Ammon's horn (tissue), 1 donor: ENCODE data around the gene PCGF3.
"Not testable (repeated sequence)": the region's sequence is repeated elsewhere in the genome, so short reads cannot be mapped to it uniquely, and the experiment has no call there.

Experiments
- DNase-seq: peaks from one replicate; pipeline ENCODE4 v3.0.0-alpha.2; 2016; ENCODE audit warnings: low spot score

Gene PCGF3

GRCh38 chr4:764405-765169, 59.0 kb downstream of the PCGF3 start:
- no peak for DNase-seq

GRCh38 chr4:766152-766515, 60.5 kb downstream of the PCGF3 start:
- DNase-seq, result no peak

GRCh38 chr4:766559-767283, 61.1 kb downstream of the PCGF3 start:
- DNase-seq, result no peak

DNA sequence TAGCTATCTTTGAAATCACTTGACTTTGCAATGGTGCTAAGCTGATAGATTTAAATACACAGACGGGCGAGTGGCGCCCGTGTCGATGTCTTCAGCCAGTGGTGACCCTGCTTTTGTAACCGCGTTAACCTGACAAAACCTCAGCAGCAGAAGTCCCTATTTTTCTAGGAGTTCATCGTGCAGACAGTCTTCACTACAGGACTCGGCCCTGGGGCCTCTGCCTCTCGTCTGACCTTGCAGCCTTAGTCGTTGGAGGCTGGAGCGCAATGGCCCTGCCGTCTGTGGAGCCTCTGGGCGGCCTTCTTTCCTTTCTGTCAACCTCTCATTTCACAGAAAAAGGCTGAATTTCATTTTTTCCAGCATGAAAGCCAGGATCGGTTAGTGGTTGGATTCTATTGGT, 62.4 kb downstream of the PCGF3 start:
- DNase-seq, result no peak

DNA sequence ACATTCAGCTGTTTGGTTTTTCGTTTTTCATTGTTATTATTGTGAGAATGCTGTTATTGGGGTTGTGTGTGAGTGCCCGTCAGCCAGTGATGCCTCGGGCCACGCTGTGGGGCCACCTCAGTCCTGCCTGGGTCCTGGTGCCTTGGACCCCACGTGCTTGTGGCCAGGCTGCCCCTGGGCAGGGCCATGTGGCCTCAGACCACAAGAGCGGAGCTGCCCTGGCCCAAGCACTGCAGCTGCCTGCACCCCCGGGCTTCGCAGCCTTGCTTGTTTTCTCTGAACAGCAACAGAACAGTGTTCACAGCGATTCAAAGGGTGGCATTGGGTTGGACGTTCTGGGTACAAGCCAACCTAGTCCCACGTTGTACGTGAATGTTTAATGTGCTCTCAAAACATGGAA, 63.4 kb downstream of the PCGF3 start:
- no peak for DNase-seq

GRCh38 chr4:769511-769910, 63.9 kb downstream of the PCGF3 start:
- no peak for DNase-seq

DNA sequence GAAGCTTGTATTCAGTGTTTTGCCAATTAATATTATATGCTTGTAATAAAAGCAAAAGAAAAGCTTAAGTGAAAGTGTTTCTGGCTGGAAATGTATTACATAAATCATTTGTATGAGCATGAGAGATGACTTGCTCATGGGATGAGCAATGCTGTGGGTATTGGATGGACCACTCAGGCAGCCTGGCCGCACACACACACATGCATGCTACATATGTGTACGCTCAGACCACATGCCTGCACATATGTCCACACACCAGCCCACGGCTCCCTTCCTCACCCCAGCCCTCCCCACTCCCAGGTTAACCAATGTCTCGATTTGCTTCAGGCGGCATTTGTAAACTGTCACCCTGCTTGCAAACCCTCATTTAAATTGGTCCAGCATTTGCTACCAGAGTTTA, 64.4 kb downstream of the PCGF3 start:
- no peak for DNase-seq

GRCh38 chr4:771464-771863, 65.8 kb downstream of the PCGF3 start:
- no peak for DNase-seq

DNA sequence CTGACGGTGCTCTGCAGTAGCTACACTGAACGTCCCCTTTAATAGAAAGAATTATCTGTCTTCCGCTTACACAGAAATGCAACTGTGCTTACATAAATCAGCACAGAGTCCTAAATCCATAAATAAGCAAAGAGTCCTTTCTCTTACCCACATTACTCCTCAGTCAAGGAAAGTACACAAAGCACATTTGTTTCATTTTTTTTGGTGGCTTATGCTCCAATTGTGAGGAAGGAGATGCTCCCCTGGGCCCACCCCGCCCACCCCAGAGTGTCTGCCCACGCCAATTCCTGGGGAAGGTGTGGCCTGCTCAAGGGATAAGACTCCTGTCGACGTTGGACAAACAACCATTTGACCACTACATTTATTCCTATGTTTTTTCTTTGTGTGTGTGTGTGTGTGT, 66.5 kb downstream of the PCGF3 start:
- DNase-seq, result no peak

DNA sequence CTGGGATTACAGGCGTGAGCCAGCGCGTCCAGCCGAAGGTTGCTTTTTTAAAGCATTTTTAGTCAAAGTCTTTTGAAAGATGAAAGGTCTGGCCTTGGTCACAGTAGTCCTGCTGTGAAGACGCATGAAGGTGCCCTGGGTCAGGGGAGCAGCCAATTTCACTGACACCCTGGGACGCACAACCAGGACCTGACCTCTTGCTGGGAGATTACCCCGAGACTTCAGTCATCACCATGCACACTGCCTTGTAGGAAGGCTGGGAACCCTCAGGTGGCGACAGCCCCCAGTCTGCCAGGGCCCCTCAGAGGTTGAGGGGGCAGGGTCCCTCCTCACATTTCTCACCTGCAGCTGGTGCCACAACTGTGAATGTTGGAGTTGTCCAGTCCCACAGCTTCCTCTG, 67.1 kb downstream of the PCGF3 start:
- no peak for DNase-seq

GRCh38 chr4:773214-773613, 67.6 kb downstream of the PCGF3 start:
- DNase-seq, result no peak

DNA sequence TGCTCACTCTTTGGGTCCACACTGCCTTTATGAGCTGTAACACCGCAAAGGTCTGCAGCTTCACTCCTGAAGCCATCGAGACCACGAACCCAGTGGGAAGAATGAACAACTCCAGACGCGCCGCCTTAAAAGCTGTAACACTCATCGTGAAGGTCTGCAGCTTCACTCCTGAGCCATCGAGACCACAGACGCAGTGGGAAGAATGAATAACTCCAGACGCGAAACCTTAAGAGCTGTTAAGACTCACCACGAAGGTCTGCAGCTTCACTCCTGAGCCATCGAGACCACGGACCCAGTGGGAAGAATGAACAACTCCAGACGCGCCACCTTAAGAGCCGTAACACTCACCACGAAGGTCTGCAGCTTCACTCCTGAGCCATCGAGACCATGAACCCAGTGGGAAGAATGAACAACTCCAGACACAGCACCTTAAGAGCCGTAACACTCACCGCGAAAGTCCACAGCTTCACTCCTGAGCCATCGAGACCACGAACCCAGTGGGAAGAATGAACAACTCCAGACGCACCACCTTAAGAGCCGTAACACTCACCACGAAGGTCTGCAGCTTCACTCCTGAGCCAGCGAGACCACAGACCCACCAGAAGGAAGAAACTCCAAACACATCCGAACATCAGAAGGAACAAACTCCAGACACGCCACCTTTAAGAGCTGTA, 68.9 kb downstream of the PCGF3 start:
- not testable (repeated sequence) for DNase-seq

- DNase-seq, result not testable (repeated sequence)
Measured at GRCh38 chr4:775485-775884, 69.9 kb downstream of the PCGF3 start.

DNA sequence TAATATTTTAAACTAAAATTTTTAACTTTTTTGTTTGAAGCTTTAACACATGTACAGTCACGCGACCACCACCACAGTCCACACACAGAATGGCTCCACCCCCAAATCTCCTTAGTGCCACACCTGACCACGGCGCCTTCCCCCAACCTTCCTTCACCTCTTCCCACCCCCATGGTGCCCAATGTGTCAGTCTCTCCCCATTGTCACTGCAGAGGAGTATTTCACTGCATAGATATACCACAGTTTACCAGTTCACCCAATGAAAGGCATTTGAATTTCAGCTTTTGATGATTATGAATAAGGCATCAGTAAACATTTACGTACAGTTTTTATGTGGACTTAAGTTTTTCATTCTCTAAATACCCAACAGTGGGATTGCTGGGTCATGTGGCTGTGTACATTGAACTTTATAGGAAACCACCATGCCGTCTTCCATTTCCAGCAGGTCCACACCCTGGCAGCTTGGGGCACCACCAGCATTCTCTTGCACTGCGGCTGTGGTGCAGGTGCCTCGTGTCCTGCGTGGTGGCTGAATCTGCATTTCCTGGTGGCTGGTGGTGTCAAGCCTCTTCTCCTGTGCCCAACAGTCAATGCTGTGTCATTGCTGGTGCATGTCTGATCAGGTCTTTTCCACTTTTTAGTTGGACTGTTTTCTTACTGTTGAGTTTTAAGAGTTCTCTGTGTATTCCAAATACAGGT, 71.3 kb downstream of the PCGF3 start:
- no peak for DNase-seq

- DNase-seq, result no peak
Measured at GRCh38 chr4:777520-778262, 72.1 kb downstream of the PCGF3 start.

GRCh38 chr4:779555-779954, 73.9 kb downstream of the PCGF3 start:
- DNase-seq, result no peak

DNA sequence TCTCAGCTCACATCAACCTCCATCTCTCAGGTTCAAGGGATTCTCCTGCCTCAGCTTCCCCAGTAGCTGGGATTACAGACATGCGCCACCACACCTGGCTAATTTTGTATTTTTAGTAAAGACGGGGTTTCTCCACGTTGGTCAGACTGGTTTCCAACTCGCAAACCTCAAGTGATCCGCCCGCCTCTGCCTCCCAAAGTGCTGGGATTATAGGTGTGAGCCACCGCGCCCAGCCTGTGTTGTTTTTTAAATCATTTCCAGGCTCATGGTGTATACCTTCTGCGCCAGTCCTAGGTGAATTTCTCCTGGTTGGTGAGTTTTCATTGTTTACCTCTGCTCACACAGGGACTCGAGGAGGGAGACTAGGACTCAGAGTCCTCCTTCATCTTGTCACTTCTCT, 74.6 kb downstream of the PCGF3 start:
- not testable (repeated sequence) for DNase-seq

GRCh38 chr4:780716-781492, 75.3 kb downstream of the PCGF3 start:
- DNase-seq, result no peak

DNA sequence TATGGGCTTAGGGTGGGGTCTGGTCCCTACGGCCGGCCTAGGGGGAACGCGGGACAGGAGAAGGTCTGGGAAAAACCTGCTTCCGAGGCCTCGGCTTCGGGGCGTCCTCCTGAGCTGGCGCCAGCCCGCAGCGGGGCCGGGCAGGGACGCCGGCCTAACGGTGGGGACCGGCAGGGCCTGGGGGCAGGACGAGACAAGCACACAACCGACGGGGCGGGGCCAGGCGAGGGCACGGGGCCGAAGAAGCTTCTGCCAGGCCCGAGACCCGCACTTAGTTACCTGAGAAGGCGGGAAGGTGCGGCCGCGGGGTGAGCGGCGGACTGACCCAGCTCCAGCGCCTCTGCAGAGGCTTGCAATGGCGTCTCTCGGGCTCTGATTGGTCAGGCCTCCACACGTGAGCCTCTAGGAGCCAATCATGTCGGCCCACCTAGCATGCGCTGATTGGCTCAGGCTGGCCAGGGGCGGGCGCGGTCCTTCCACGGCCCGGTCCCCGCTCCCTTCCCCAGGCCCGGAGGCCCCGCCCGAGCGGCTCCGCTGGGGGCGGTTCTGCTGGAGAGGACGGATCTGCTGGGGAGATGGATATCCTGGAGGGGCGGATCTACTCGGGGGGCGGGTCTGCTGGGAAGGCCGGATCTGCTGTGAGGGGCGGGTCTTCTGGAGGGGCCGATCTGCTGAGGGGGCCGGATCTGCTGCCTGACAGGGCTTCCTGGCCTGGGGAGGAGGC, 76.0 kb downstream of the PCGF3 start:
- peak; percentile 99 for DNase-seq
